HAP-1 (cell line): ENCODE data around the gene PRR15L.
"Not testable (repeated sequence)": the region's sequence is repeated elsewhere in the genome, so short reads cannot be mapped to it uniquely, and the experiment has no call there.

Source experiments
- DNase-seq, 2 experiments: peaks; one replicate each; pipeline ENCODE4 v3.0.0-alpha.2; 2016 to 2020; ENCODE audit warnings: low spot score in 2 of 2
- H3K27me3 ChIP-seq: fragments of 250-450 bp; sonication (Bioruptor Pico); 2 replicates; pipeline ENCODE4 v1.5.1; 2020; ENCODE audit warnings: low read depth, mild to moderate bottlenecking, moderate library complexity
- H3K36me3 ChIP-seq: fragments of 250-450 bp; sonication (Bioruptor Pico); replicated peaks from 2 replicates; pipeline ENCODE4 v1.5.1; 2020; ENCODE audit warnings: mild to moderate bottlenecking
- H3K4me1 ChIP-seq: fragments of 250-450 bp; sonication (Bioruptor Pico); 2 replicates; pipeline ENCODE4 v1.5.1; 2020; ENCODE audit warnings: mild to moderate bottlenecking
- H3K4me3 ChIP-seq: fragments of 250-450 bp; sonication (Bioruptor Pico); 2 replicates; pipeline ENCODE4 v1.5.1; 2020; ENCODE audit warnings: mild to moderate bottlenecking, moderate library complexity
- H3K9me3 ChIP-seq: fragments of 250-450 bp; sonication (Bioruptor Pico); 2 replicates; pipeline ENCODE4 v1.5.1; 2020; ENCODE audit warnings: mild to moderate bottlenecking, moderate library complexity
- in situ Hi-C: fragments of 300-500 bp; cut with MboI; formaldehyde crosslinking; loops from 3 replicates; pipeline ENCODE4 v1.14.3; 2020; ENCODE audit warnings: low sequenced_read_pairs, inconsistent platforms, mixed read lengths

PRR15L gene, protein sequence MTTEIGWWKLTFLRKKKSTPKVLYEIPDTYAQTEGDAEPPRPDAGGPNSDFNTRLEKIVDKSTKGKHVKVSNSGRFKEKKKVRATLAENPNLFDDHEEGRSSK

DNA sequence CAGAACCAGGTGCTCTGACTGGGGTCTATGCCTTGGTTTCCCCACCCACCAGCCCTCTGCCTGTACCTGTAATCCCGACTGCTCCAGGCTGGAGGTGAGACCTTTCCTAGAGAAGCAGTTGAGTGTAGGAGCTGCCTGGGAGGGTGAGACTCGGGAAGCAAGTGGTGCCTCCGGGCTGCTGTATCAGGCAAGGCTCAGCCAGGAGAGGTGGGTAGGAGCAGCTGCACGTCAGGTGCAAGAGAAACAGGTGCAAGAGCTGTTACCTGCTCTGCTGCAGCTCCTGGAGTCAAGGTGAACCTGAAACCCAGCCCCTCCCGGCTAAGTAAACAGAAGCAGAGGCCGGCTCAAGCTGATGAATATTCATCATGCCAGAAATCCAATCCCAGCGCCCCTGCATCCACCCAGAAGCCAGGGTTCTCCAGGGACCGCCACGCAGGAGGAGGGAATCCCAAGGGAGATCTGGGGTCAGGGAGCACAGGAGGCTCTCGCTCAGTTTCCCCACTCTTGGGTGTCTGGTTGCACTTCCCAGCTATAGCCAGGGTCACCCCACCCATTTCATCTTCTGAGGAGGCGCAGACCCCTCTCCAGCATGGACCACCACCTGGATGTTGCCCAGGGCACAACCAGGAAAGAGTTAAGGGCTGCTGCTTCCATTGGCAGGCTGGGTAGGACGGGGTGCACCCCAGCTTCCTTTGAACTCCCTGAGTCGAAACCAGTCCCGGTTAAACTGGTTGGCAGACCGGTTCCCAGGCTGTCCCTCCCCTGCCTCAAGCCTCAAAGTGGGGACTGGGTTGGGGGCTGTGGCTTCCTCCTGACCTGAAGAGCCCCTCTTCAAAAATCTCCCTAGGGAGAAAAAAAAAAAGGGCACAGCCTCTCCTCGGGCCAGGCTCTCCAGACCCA lies at the start of gene PRR15L:
Gene PRR15L, minus strand, starts transcription at position 293 of the 900 bp plus-strand sequence. CDS start 4,649 bp downstream, outside the sequence.
- no peak within 1 kb of the TSS for H3K4me3 ChIP-seq

DNA sequence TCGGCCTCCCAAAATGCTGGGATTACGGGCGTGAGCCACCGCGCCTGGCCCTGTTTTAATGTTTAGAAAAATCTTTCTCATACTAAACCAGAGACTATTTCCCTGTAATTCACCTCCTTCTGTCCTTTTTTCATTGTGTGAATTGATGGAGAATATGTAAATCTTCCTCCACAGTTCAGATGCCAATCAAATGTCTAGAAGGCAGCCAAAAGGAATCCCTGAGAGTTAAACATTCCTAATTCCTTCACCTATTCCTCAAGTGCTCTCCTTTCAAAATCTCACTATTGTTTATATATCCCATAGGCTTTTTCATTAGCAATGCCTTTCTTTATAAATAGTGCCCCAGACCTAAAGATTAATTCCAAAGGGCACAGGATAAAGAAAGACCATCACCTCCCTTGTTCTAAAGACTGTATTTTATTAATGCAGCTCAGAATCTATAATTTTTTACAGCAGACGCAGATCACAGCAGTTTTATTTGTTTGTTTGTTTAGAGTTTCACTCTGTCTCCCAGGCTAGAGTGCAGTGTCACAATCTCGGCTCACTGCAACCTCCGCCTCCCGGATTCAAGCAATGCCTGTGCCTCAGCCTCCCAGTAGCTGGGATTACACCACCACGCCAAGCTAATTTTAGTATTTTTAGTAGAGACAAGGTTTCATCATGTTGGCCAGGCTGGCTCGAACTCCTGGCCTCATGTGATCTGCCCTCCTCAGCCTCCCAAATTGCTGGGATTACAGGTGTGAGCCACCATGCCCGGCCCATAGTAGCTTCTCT lies 49.4 kb upstream of the PRR15L start:
- peaks cover 46% of the 10 kb centered on the region for H3K4me1 ChIP-seq
- no peaks in the 10 kb centered on the region for H3K36me3 ChIP-seq
- peak in 1 of 2 experiments; percentile 62 for DNase-seq
- H3K9me3 ChIP-seq: no peaks in the 10 kb centered on the region
- in situ Hi-C loops: no loop called here
- H3K4me3 ChIP-seq: no peak overlapping the region
- no peaks in the 10 kb centered on the region for H3K27me3 ChIP-seq

More for the DNA sequence above, at the start of gene PRR15L:
- Histone ChIP-seq H3K27me3 (0 out of 2 replicates have a peak, but pooled peaks cover 3% of the 10 kb centered on the region), H3K4me1 (no peaks in the 10 kb centered on the region), H3K36me3 (no peaks in the 10 kb centered on the region), H3K9me3 (no peaks in the 10 kb centered on the region)
- DNase-seq: no peak
- in situ Hi-C loops: no loop called here

DNA sequence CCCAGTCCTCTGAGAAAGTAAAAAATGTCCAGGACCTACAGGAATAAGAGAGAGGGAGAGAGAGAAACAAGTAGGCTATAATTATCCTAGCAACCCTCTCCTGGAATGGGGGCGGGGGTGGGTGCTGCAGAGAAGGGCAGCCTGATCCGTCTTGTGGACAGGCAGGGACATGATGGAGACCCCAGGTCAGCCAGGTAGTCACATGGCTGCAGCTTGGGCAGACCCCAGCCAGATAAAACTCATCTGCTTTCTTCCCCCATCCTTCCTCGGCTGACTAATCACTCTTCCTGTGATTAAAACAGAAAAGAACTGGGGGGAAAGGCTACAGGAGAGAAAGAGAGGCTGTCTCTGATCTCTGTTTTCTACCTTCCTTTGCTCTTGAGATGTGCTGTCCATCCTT lies 47.3 kb upstream of the PRR15L start:
- H3K4me1 ChIP-seq: peaks cover 45% of the 10 kb centered on the region
- no peak for DNase-seq
- H3K36me3 ChIP-seq: no peaks in the 10 kb centered on the region
- in situ Hi-C loops: no loop called here
- H3K9me3 ChIP-seq: no peaks in the 10 kb centered on the region
- H3K27me3 ChIP-seq: no peaks in the 10 kb centered on the region
- H3K4me3 ChIP-seq: no peak overlapping the region

DNA sequence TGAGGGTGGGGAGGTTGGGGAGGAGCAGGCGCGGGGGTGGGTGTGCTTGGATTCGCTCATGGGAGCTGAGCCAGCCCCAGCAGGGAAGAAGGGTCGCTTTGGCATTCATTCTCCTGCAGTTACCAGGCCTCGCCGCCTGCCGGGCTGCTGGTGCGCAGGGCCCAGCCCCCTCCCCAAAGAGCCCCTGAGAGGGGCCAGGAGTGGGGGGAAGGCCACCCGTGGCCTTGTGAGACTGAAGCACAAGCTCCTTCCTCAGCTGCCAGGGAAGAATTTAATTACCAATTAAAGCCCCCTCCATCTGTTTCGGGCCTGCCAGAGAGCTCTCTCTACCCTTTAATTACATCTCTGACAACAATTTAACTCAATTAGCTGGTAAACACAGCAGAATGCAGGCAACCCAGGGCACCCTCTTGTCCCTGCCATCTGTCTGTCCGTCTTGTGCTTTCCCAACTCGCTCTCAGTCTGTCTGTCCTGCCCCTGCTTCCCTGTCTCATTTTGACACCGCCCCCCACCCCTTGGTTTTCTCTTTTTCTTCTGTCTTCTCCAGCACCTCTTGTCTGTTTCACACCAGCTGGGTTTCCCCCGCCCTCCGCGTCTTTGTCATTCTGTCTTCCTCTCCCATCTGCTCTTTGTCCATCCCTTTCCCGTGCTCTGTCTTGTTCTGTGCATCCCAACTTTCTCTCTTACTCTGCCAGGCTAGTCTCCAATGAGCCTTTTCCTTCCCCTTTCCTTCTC lies 45.9 kb upstream of the PRR15L start:
- Histone ChIP-seq H3K9me3 (no peaks in the 10 kb centered on the region), H3K4me1 (peaks cover 45% of the 10 kb centered on the region), H3K4me3 (no peak overlapping the region), H3K27me3 (no peaks in the 10 kb centered on the region), H3K36me3 (no peaks in the 10 kb centered on the region)
- DNase-seq: peak in 1 of 2 experiments; percentile 37
- in situ Hi-C loops: no loop called here

DNA sequence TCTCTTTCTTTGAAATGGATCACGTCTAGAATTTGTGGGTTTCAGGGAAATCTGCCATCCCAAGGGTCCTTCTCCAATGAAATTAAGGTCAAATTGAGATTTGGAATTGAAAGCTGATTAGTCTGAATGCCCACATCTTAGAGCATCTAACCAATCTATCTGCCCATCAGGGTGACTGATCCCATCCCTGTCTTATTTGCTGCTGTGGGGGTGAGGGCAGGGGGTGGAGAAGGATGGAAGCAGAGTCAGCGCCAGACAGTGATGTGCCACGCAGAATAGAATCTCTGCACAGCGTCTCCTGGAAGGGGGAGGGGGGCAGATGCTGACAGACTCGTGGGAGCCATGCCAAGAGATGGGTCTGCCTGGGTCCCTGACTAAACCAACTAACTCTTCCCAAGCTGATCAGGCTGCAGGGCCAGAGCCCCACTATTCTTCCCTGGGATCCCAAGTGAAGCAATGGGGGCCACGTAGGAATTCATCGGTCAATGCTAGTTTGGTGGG lies 45.3 kb upstream of the PRR15L start:
- Histone ChIP-seq H3K4me1 (peaks cover 45% of the 10 kb centered on the region), H3K27me3 (no peaks in the 10 kb centered on the region), H3K9me3 (no peaks in the 10 kb centered on the region), H3K4me3 (no peak overlapping the region), H3K36me3 (no peaks in the 10 kb centered on the region)
- in situ Hi-C loops: no loop called here
- peak; percentile 28 to 71 for DNase-seq

DNA sequence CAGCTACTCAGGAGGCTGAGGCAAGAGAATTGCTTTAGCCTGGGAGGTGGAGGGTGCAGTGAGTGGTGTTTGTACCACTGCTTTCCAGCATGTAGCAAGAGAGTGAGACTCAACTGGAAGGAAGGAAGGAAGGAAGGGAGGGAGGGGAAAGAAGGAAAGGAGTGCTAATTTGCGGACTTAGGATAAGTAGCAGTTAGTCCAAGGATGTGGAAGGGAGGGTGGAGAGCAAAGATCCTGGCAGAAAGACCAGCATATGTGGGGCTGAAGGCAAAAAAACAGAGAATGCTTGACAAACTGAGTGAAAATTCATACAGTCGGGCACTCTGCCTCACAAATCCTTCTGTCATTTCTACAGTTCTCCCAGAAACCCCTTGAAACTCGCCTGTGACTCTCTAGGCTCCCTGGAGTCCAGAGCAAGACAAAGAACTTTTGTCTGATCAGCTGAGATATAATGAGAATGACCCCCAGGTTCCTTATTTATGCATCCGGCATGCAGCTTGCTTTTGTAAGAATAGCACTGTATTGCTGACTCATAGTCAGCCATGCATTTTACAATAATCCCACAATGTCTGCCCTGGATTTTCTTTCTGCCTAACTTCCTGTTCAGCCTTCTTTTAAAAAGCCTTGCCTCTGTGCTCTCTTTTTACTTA lies 44.7 kb upstream of the PRR15L start:
- peak; percentile 77 to 99 for DNase-seq
- H3K4me1 ChIP-seq: peaks cover 44% of the 10 kb centered on the region
- in situ Hi-C loops: no loop called here
- H3K4me3 ChIP-seq: no peak overlapping the region
- H3K36me3 ChIP-seq: no peaks in the 10 kb centered on the region
- H3K9me3 ChIP-seq: no peaks in the 10 kb centered on the region
- no peaks in the 10 kb centered on the region for H3K27me3 ChIP-seq

DNA sequence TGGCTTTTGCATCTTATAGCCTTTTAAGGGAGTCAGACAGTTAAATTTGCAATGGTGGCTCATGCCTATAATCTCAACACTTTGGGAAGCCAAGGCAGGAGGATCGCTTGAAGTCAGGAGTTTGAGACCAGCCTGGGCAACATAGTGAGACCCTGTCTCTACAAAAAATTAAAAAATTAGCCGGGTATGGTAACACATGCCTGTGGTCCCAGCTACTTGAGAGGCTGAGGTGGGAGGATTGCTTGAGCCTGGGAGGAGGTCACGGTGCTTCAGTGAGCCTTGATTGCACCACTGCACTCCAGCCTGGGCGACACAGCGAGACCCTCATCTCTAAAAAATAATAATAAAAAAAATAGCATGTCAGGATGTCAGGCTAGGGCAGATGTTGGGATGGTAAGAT lies 44.0 kb upstream of the PRR15L start:
- H3K4me1 ChIP-seq: peaks cover 40% of the 10 kb centered on the region
- H3K36me3 ChIP-seq: not testable (repeated sequence)

DNA sequence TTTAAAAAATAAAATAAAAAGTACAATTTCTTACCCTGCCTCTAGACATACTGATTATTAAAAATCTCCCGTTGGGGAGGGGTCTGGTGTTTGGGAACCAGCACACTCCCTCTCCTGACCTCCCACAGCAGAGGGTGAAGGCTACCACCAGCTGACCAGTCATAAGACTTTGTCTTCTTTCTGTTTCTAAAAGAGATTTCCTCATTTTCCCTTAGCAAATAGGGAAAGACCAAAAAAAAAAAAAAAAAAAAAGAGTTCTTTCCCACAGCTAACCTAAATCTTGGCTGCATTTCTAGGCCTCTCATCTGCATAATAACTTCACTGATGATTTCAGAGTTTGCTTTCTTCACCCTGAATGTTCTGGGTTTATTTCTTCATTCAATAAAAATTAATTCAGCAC lies 43.5 kb upstream of the PRR15L start:
- Histone ChIP-seq H3K4me3 (no peak overlapping the region), H3K4me1 (peaks cover 38% of the 10 kb centered on the region), H3K27me3 (no peaks in the 10 kb centered on the region), H3K36me3 (no peaks in the 10 kb centered on the region), H3K9me3 (no peaks in the 10 kb centered on the region)
- in situ Hi-C loops: no loop called here
- no peak for DNase-seq

More for the DNA sequence above, 44.0 kb upstream of the PRR15L start:
- H3K4me3 ChIP-seq, in situ Hi-C loops, H3K27me3 ChIP-seq, DNase-seq, H3K9me3 ChIP-seq: not testable (repeated sequence)

DNA sequence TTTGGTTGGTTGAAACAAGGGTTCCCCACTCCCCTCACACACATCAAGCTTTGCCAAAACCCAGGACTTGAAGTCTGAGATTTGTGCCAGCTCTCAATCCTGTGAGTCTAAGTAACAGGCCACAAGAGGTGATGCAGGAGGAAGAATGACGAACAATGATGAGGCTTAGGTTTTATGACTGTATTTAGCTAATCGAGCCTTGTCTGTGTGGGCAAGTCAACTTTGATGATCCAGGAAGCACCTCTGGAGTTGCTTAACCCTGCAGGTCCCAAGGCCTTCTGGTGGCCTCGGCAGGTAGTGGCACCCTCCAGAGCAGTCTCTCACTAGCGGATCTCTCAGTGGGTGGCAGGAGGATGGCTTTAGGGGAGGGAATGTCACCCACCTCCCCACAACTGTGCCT lies 41.9 kb upstream of the PRR15L start:
- no peaks in the 10 kb centered on the region for H3K27me3 ChIP-seq
- H3K4me3 ChIP-seq: no peak overlapping the region
- DNase-seq: no peak
- in situ Hi-C loops: no loop called here
- H3K4me1 ChIP-seq: peaks cover 31% of the 10 kb centered on the region
- H3K9me3 ChIP-seq: no peaks in the 10 kb centered on the region
- no peaks in the 10 kb centered on the region for H3K36me3 ChIP-seq

DNA sequence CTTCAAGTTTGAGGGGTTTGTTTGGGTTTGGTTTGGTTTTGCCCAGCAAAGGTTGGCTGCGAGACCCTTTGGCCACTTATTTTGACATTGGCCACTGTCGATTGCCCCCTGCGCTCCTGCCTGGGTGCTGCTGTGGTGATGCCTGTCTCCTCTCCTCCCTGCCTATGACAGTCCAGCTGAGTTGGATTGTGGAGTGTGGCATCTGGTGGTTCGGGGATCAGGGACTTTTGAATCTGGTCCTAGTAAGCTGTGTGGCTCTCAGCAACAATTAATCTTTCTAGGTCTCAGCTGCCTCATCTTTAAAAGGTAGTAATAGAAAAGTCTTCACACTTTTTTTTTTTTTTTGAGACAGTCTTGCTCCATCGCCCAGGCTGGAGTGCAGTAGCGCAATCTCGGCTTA lies 40.4 kb upstream of the PRR15L start:
- DNase-seq: no peak
- no peaks in the 10 kb centered on the region for H3K9me3 ChIP-seq
- H3K36me3 ChIP-seq: no peaks in the 10 kb centered on the region
- no peaks in the 10 kb centered on the region for H3K27me3 ChIP-seq
- peaks cover 18% of the 10 kb centered on the region for H3K4me1 ChIP-seq
- in situ Hi-C loops: no loop called here
- H3K4me3 ChIP-seq: no peak overlapping the region

DNA sequence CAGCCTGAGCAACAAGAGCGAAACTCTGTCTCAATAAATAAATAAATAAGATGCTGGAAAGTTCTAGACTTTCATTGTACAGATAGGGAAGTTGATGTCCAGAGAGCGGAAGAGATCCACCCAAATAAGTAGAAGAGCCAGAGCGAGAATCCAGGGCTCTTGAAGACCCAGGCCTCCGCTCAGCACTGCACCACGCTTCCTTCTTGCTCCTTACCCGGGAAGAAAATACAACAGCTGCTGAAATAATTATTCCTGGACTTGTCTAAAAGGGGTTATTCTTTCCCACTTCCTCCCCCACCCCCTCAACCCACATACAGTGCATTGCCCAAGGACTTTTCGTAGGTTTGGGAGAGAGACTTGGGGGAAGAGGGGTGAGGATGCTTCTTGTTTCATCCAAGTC lies 39.9 kb upstream of the PRR15L start:
- Histone ChIP-seq H3K4me1 (peaks cover 14% of the 10 kb centered on the region), H3K9me3 (no peaks in the 10 kb centered on the region), H3K4me3 (no peak overlapping the region), H3K36me3 (no peaks in the 10 kb centered on the region), H3K27me3 (no peaks in the 10 kb centered on the region)
- in situ Hi-C loops: no loop called here
- no peak for DNase-seq

DNA sequence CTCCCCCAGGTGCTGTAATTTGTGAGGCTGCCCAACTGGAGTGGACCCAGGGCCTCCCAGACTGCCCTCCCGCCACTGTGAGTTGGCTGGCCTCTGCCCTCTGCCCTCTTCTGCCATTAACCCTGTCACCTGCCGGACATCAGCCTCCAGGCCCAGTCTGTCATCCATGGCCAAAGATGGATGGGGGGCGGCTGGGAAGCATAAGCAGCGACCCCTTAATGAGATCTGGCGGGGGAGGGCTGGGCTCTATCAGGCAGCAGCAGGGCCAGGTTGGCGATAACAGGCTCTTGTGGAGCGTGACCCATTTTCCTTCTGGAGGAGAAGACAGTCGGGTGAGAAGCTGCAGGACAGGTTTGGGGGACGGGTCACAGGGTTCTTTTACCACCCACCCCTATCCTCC lies 38.5 kb upstream of the PRR15L start:
- H3K4me1 ChIP-seq: peaks cover 8% of the 10 kb centered on the region
- H3K9me3 ChIP-seq: no peaks in the 10 kb centered on the region
- in situ Hi-C loops: no loop called here
- H3K36me3 ChIP-seq: no peaks in the 10 kb centered on the region
- H3K27me3 ChIP-seq: no peaks in the 10 kb centered on the region
- H3K4me3 ChIP-seq: no peak overlapping the region
- DNase-seq: no peak
